OCI-LY1 (cell line): ENCODE measurements around the gene LIF.

Experiments used
- EZH2 ChIP-seq: fragments of 200-600 bp; sonication (generic), shearing (Covaris generic); IDR thresholded peaks from 2 replicates; pipeline ENCODE4 v1.8.0; 2017; ENCODE audit warnings: borderline replicate concordance, mixed run types, mild to moderate bottlenecking, antibody characterized with exemption, low read length, moderate library complexity, mixed read lengths
- TF ChIP-seq, protein P1 (sequence below): fragments of 200-600 bp; sonication (generic), shearing (Covaris generic); IDR thresholded peaks from 2 replicates; pipeline ENCODE4 v1.5.1; 2017; ENCODE audit warnings: mild to moderate bottlenecking, antibody characterized with exemption, low read length, moderate library complexity, mixed read lengths

DNA sequence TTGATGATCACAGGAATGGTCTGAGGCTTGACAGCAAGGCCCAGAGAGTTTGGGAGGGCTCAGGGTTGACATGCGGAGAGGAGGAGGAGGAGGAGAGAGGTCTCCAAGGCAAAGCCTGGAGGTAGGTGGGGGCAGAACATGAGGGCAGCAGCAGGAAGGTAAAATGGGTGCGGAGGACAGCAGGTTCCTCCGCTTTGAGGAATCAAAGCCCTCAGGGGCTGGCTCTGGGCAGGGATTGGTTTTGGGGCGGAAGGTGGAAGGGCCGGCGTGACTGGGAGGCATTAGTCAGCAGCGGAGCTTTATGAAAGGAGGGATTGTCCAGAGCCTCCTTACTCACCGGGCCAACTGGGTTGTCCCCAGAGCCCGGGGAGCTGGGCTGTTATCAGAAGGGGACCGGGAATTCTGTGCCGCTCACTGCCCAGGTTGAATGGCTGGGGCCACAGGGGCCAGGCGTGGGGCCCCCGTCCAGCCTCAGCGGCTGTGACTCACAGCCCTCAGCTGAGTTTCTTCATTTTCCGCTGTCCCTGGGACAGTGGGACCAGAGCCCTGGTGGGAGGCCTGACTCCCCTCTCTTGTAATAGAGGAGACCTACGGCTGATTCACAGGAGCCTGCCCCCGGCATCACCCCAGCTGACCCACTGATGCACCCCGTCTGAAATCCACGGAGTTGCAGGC is 36.2 kb downstream of the LIF start:
- TF ChIP-seq, protein P1, sequence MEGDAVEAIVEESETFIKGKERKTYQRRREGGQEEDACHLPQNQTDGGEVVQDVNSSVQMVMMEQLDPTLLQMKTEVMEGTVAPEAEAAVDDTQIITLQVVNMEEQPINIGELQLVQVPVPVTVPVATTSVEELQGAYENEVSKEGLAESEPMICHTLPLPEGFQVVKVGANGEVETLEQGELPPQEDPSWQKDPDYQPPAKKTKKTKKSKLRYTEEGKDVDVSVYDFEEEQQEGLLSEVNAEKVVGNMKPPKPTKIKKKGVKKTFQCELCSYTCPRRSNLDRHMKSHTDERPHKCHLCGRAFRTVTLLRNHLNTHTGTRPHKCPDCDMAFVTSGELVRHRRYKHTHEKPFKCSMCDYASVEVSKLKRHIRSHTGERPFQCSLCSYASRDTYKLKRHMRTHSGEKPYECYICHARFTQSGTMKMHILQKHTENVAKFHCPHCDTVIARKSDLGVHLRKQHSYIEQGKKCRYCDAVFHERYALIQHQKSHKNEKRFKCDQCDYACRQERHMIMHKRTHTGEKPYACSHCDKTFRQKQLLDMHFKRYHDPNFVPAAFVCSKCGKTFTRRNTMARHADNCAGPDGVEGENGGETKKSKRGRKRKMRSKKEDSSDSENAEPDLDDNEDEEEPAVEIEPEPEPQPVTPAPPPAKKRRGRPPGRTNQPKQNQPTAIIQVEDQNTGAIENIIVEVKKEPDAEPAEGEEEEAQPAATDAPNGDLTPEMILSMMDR, result no peak
- TF ChIP-seq EZH2, result no peak
